IPS DF 6.9 (cell line): ENCODE measurements around the gene MICAL1.

Experiments
- DNase-seq: peaks from one replicate; pipeline ENCODE4 v3.0.0-alpha.2; 2013; ENCODE audit warnings: low read depth, low spot score
- H3K27ac ChIP-seq: one replicate; pipeline ENCODE4 v1.5.1; 2013; ENCODE audit warnings: low read length, control low read depth
- H3K27me3 ChIP-seq: 2 replicates; pipeline ENCODE4 v1.6.1; 2013; ENCODE audit warnings: mild to moderate bottlenecking, low read length; ENCODE audit not compliant: control insufficient read depth, insufficient read depth
- H3K36me3 ChIP-seq: 2 replicates; pipeline ENCODE4 v1.6.1; 2013; ENCODE audit warnings: low read length; ENCODE audit not compliant: control insufficient read depth, insufficient read depth
- H3K4me1 ChIP-seq: 2 replicates; pipeline ENCODE4 v1.6.1; 2013; ENCODE audit warnings: low read length; ENCODE audit not compliant: control insufficient read depth, insufficient read depth
- H3K4me3 ChIP-seq: 2 replicates; pipeline ENCODE4 v1.5.1; 2013; ENCODE audit warnings: mild to moderate bottlenecking, low read length
- H3K9me3 ChIP-seq: 2 replicates; pipeline ENCODE4 v1.6.1; 2013; ENCODE audit warnings: low read length, inconsistent platforms; ENCODE audit not compliant: control insufficient read depth, insufficient read depth
- WGBS: extraction: QIAGEN DNeasy Blood & Tissue Kit; methylation state at CpG from one replicate; pipeline ENCODE4 v1.1.7; 2013; ENCODE audit warnings: mixed read lengths, missing lambda C conversion rate; ENCODE audit not compliant: insufficient read length, insufficient coverage; 5-methylcytosine and 5-hydroxymethylcytosine counted together

The MICAL1 gene, protein sequence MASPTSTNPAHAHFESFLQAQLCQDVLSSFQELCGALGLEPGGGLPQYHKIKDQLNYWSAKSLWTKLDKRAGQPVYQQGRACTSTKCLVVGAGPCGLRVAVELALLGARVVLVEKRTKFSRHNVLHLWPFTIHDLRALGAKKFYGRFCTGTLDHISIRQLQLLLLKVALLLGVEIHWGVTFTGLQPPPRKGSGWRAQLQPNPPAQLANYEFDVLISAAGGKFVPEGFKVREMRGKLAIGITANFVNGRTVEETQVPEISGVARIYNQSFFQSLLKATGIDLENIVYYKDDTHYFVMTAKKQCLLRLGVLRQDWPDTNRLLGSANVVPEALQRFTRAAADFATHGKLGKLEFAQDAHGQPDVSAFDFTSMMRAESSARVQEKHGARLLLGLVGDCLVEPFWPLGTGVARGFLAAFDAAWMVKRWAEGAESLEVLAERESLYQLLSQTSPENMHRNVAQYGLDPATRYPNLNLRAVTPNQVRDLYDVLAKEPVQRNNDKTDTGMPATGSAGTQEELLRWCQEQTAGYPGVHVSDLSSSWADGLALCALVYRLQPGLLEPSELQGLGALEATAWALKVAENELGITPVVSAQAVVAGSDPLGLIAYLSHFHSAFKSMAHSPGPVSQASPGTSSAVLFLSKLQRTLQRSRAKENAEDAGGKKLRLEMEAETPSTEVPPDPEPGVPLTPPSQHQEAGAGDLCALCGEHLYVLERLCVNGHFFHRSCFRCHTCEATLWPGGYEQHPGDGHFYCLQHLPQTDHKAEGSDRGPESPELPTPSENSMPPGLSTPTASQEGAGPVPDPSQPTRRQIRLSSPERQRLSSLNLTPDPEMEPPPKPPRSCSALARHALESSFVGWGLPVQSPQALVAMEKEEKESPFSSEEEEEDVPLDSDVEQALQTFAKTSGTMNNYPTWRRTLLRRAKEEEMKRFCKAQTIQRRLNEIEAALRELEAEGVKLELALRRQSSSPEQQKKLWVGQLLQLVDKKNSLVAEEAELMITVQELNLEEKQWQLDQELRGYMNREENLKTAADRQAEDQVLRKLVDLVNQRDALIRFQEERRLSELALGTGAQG

GRCh38 chr6:109455437-109456110 lies at the start of gene MICAL1:
TSS of gene MICAL1 (minus strand) at chr6:109455772. CDS start at chr6:109454196, 1,576 bp downstream.
- Histone ChIP-seq H3K9me3 (no peaks in the 10 kb centered on the region), H3K36me3 (peaks cover 11% of the 10 kb centered on the region), H3K4me1 (no peaks in the 10 kb centered on the region; the same call in 1 of the 2 replicates), H3K4me3 (peak within 1 kb of the TSS; percentile 70), H3K27me3 (no peaks in the 10 kb centered on the region), H3K27ac (no peak within 1 kb of the TSS)
- no peak for DNase-seq
- no CpG with 5 or more reads among the region's 70 CpGs for WGBS

- Histone ChIP-seq H3K9me3 (no peaks in the 10 kb centered on the region), H3K36me3 (no peaks in the 10 kb centered on the region), H3K27me3 (no peaks in the 10 kb centered on the region), H3K27ac (no peak overlapping the region), H3K4me3 (no peak overlapping the region), H3K4me1 (0 out of 2 replicates have a peak, but pooled peaks cover 1% of the 10 kb centered on the region)
- no peak for DNase-seq
- WGBS: no CpG with 5 or more reads among the region's 10 CpGs
Observed at GRCh38 chr6:109503327-109504224, 48.0 kb upstream of the MICAL1 start.

DNA sequence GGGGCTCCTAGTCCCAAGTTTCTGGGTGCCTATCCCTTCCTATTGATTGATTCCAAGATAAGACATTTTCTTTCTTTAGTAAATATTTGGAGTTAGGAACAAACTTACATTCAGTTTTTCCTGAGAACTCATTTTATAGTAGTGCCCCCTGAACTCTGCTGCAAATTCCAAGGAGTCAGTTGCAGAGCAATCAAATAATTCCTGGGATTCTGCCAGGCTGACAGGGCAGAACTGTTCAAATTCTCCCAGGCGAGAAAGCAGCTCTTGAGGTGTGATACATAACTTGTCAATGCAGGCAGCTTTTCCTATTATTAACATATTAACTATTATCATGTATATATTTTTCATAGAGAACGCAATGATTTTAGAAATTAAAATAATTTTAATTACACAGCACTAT lies 43.4 kb upstream of the MICAL1 start:
- DNase-seq: no peak
- whole genome bisulfite sequencing: no CpG with 5 or more reads among the region's 2 CpGs

DNA sequence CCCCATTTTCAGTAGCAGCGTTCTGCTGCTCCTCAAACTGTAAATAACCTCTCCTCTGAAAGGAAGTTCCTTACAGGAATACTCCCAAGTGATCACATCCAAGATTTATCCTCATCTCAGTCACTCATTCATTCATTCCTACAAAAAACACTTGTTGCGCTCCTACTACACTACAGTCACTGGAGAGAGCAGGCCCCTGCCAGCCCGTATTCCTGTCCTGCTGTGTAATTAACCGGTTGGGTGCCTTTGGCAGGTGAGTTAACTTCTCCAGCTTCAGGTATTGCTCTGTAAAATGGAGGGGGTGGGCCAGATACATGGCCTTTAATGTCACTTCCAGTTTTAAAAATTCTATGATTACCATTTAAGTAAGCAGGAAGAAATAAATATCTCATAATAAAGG lies 42.5 kb upstream of the MICAL1 start:
- no peak for DNase-seq
- H3K27ac ChIP-seq: no peak overlapping the region
- H3K4me1 ChIP-seq: peaks cover 2% of the 10 kb centered on the region; the same call in 1 of the 2 replicates
- no peaks in the 10 kb centered on the region for H3K27me3 ChIP-seq
- H3K36me3 ChIP-seq: no peaks in the 10 kb centered on the region
- H3K4me3 ChIP-seq: no peak overlapping the region
- WGBS: no CpG with 5 or more reads among the region's 4 CpGs
- H3K9me3 ChIP-seq: no peaks in the 10 kb centered on the region

More for the DNA sequence above, 43.4 kb upstream of the MICAL1 start:
- Histone ChIP-seq H3K27me3 (no peaks in the 10 kb centered on the region), H3K4me1 (peaks cover 3% of the 10 kb centered on the region; the same call in 1 of the 2 replicates), H3K9me3 (no peaks in the 10 kb centered on the region), H3K27ac (no peak overlapping the region), H3K4me3 (no peak overlapping the region), H3K36me3 (no peaks in the 10 kb centered on the region)

GRCh38 chr6:109496036-109496772 lies 40.6 kb upstream of the MICAL1 start:
- WGBS: 100% methylated on average over 1 of the region's 9 CpGs
- H3K27ac ChIP-seq: no peak overlapping the region
- DNase-seq: no peak
- no peaks in the 10 kb centered on the region for H3K27me3 ChIP-seq
- H3K4me1 ChIP-seq: peaks cover 5% of the 10 kb centered on the region
- H3K9me3 ChIP-seq: no peaks in the 10 kb centered on the region
- H3K36me3 ChIP-seq: no peaks in the 10 kb centered on the region
- H3K4me3 ChIP-seq: no peak overlapping the region

DNA sequence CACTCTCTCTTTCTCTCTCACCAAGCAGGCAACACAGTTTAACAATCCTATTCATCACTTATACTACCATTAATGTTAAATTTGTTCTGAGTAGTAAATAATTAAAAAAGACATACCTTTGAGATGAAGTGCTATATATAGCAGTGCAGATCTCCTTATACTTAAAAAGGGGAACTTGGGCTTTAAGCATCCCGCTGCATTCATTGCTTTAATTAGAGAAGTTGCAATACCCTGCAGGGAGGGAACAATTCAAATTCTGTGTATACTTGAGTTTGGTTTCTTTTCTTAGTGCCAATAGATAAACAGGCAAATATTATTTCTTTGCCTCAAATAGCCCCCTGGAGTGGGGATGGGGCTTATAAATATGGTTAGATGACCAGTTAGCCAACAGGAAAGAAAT lies 38.3 kb upstream of the MICAL1 start:
- Histone ChIP-seq H3K27ac (no peak overlapping the region), H3K4me1 (peaks cover 6% of the 10 kb centered on the region), H3K27me3 (no peaks in the 10 kb centered on the region), H3K9me3 (no peaks in the 10 kb centered on the region), H3K36me3 (no peaks in the 10 kb centered on the region), H3K4me3 (no peak overlapping the region)
- no peak for DNase-seq
- no CpG with 5 or more reads among the region's 1 CpG for WGBS

DNA sequence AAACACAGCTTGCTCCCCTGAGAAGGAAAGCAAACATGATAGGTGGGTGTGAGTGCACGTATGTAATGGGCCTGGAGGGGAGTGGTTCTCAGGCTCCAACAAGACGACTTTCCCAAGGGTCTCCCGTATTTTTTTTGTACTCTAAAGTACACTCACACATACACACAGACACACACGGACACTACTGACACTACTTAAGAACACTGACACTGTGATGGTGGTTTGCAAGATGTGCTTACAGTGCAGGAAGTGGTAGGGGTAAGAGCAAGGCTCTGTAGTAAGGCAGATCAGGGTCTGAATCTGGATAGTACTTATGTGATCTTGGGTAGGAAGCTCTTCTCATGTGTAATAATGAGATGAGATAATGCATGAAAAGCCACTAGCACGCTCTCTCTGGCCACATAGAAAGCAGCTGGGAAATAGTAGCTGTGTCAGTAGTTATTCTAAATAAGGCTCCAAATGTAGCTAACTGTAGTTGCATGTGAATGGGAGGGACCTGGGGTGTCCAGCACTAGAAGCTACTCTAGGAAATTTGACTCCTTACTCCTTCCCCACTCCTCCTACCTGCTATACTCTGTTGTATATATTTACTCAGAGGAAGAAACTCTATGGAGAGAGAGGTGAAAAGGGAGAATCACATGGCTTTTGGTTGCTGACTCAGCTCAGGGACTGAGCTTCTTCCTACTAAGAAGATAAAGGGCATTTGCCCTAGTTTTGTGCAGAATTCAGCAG lies 35.8 kb upstream of the MICAL1 start:
- no CpG with 5 or more reads among the region's 5 CpGs for WGBS
- H3K27ac ChIP-seq: no peak overlapping the region
- DNase-seq: no peak
- no peaks in the 10 kb centered on the region for H3K36me3 ChIP-seq
- H3K4me1 ChIP-seq: peaks cover 4% of the 10 kb centered on the region; the same call in 1 of the 2 replicates
- H3K27me3 ChIP-seq: no peaks in the 10 kb centered on the region
- H3K9me3 ChIP-seq: no peaks in the 10 kb centered on the region
- H3K4me3 ChIP-seq: no peak overlapping the region

DNA sequence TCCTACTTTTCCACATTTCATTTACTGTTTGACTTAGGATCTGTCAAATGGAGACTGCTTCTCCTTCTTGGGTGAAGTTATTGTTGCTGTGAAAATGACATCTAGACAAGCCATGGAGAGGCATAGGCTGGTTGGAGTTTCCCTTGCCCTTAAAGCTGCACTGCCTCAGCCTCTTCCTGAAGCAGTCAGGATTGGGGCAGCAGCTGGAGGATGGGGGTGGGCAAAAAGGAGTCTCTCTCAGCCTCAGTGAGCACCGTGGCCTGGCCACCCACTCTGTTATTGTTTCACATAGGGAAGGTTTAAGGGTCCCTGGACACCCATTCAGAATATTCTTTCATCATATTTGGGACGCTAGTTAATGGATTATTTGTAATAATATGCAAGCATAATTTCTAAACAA lies 35.1 kb upstream of the MICAL1 start:
- Histone ChIP-seq H3K4me1 (peaks cover 4% of the 10 kb centered on the region; the same call in 1 of the 2 replicates), H3K36me3 (no peaks in the 10 kb centered on the region), H3K27ac (no peak overlapping the region), H3K4me3 (no peak overlapping the region), H3K27me3 (no peaks in the 10 kb centered on the region), H3K9me3 (no peaks in the 10 kb centered on the region)
- no peak for DNase-seq
- no CpG with 5 or more reads among the region's 2 CpGs for WGBS
